Transverse colon (tissue), 4 donors: ENCODE measurements around the gene METTL13. TPM values are rescaled to one million over a fixed set of nuclear protein-coding genes. Genes with fewer than 3 reads are reported as not detected.

ENCODE experiments used
- DNase-seq: peaks from one replicate; pipeline ENCODE4 v3.0.0-alpha.2; 2019
- H3K27ac ChIP-seq, 4 donors: fragments of 200-600 bp; sonication (generic); 2 replicates each; pipeline ENCODE4 v1.5.1; 2016 to 2018; ENCODE audit warnings: inconsistent platforms in 4 of 4
- H3K27me3 ChIP-seq: fragments of 200-600 bp; sonication (generic); 2 replicates; pipeline ENCODE4 v1.5.1; 2017; ENCODE audit warnings: inconsistent platforms
- H3K36me3 ChIP-seq, 4 donors: fragments of 200-600 bp; sonication (generic); 2 replicates each; pipeline ENCODE4 v1.5.1; 2017 to 2019; ENCODE audit warnings: inconsistent platforms in 4 of 4
- H3K4me1 ChIP-seq, 4 donors: fragments of 200-600 bp; sonication (generic); 2 replicates each; pipeline ENCODE4 v1.5.1; 2017 to 2020; ENCODE audit warnings: inconsistent platforms in 4 of 4
- H3K4me3 ChIP-seq, 4 donors: fragments of 200-600 bp; sonication (generic); 1 replicate in 1 of 4; 2 replicates in 3 of 4; pipeline versions ENCODE4 v1.5.1 to v1.6.1; 2017 to 2019; ENCODE audit warnings: inconsistent platforms in 4 of 4
- H3K9me3 ChIP-seq, 2 donors: fragments of 200-600 bp; sonication (generic); 2 replicates each; pipeline ENCODE4 v1.5.1; 2017 to 2019; ENCODE audit warnings: inconsistent platforms in 2 of 2
- EP300 ChIP-seq: sonication (generic); formaldehyde crosslinking; IDR thresholded peaks from one replicate; pipeline ENCODE4 v1.6.1; 2017; ENCODE audit warnings: antibody characterized with exemption, low read depth
- POLR2A ChIP-seq: fragments of 450-650 bp; IDR thresholded peaks from one replicate; pipeline ENCODE4 v1.6.1; 2016; ENCODE audit warnings: antibody characterized with exemption, mild to moderate bottlenecking, moderate library complexity
- POLR2AphosphoS5 ChIP-seq, 3 donors: sonication (generic); formaldehyde crosslinking; IDR thresholded peaks; one replicate each; pipeline ENCODE4 v1.6.1; 2016; ENCODE audit warnings: antibody characterized with exemption in 3 of 3
- WGBS, 2 donors: methylation state at CpG; one replicate each; pipeline ENCODE4 v1.1.5; 2018; ENCODE audit warnings: low coverage in 1 of 2; 5-methylcytosine and 5-hydroxymethylcytosine counted together
- in situ Hi-C, 4 donors: fragments of 200-750 bp; cut with MboI; loops; one replicate each; pipeline versions ENCODE4 v1.15.0 to v1.15.1; 2017; ENCODE audit warnings: low sequenced_read_pairs in 3 of 4, low pct_ligation_motif_present in 1 of 4, low pct_unique_long_range_greater_than_20kb in 1 of 4
- intact Hi-C: fragments of 100-400 bp; cut with DNase I; formaldehyde crosslinking; loops from one replicate; pipeline ENCODE4 v1.15.1; 2023; ENCODE audit warnings: low total_unique reads
- total RNA-seq, 4 donors: library from RNA; depleted of rRNA; stranded (reverse); fragments of >200 nt; gene quantifications; one replicate each; pipeline ENCODE4 v1.1.0, GENCODE V29; 2016
- TF ChIP-seq, protein P1 (sequence below), 5 experiments: fragments of 200-600 bp in 3 of 5; fragments of 450-650 bp in 2 of 5; sonication (generic) in 3 of 5; IDR thresholded peaks; 1 replicate in 2 of 5; 2 replicates in 3 of 5; pipeline ENCODE4 v1.5.1; 2016 to 2017; ENCODE audit warnings: antibody characterized with exemption in 5 of 5, inconsistent platforms in 3 of 5, mild to moderate bottlenecking in 2 of 5, moderate library complexity in 1 of 5

METTL13 gene
- total RNA-seq, 4 donors from 2014 or later: 10.5 to 80.8 (median 25.8) TPM

GRCh38 chr1:171826973-171827372 is 45.5 kb downstream of the METTL13 start:
- Histone ChIP-seq H3K27ac (no peak overlapping the region), H3K4me3 (no peak overlapping the region), H3K9me3 (peaks cover 0 to 9% of the 10 kb centered on the region in 2 donors), H3K36me3 (no peaks in the 10 kb centered on the region), H3K27me3 (no peaks in the 10 kb centered on the region), H3K4me1 (no peaks in the 10 kb centered on the region)
- in situ Hi-C loops: no loop called here
- no peak for DNase-seq
- intact Hi-C loops: no loop called here
- 80% methylated on average over 1 of the region's 1 CpG; no CpG with 5 or more reads in 1 of the 2 donors for WGBS, 2 donors
- TF ChIP-seq POLR2A (no peak), EP300 (no peak), POLR2AphosphoS5 (IDR thresholded peaks at IDR 0.05) (no peak)
- TF ChIP-seq, protein P1, sequence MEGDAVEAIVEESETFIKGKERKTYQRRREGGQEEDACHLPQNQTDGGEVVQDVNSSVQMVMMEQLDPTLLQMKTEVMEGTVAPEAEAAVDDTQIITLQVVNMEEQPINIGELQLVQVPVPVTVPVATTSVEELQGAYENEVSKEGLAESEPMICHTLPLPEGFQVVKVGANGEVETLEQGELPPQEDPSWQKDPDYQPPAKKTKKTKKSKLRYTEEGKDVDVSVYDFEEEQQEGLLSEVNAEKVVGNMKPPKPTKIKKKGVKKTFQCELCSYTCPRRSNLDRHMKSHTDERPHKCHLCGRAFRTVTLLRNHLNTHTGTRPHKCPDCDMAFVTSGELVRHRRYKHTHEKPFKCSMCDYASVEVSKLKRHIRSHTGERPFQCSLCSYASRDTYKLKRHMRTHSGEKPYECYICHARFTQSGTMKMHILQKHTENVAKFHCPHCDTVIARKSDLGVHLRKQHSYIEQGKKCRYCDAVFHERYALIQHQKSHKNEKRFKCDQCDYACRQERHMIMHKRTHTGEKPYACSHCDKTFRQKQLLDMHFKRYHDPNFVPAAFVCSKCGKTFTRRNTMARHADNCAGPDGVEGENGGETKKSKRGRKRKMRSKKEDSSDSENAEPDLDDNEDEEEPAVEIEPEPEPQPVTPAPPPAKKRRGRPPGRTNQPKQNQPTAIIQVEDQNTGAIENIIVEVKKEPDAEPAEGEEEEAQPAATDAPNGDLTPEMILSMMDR (IDR thresholded peaks at IDR 0.05): no peak

DNA sequence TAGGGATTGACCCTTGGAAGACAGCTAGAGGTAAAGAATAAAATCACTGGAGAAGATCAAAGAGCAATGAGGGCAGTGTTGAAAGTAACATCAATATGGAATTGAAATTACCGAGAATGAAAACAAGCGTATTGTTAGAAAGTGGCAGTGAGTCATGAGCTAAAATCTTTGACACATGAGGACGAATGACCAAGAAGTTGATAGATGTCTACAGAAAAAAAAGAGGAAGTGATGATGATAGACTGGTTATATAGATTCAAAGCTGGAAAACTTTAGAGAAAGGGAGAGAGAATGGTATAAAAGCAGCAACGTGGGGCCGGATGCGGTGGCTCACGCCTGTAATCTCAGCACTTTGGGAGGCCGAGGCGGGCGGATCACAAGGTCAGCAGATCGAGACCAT is 47.3 kb downstream of the METTL13 start:
- DNase-seq: no peak
- no peak for TF ChIP-seq EP300
- TF ChIP-seq, protein P1 (IDR thresholded peaks at IDR 0.05): no peak
- no peak for TF ChIP-seq POLR2A
- no peak for TF ChIP-seq POLR2AphosphoS5 (IDR thresholded peaks at IDR 0.05)
- intact Hi-C loops (no loop called here), in situ Hi-C loops (no loop called here)
- no peak overlapping the region for H3K4me3 ChIP-seq
- no peaks in the 10 kb centered on the region for H3K36me3 ChIP-seq
- H3K27me3 ChIP-seq: no peaks in the 10 kb centered on the region
- peaks cover 0 to 9% of the 10 kb centered on the region in 2 donors for H3K9me3 ChIP-seq
- H3K4me1 ChIP-seq: no peaks in the 10 kb centered on the region
- 83 to 90% methylated on average over 9 to 11 of the region's 11 CpGs for WGBS, 2 donors
- no peak overlapping the region for H3K27ac ChIP-seq

- DNase-seq: no peak
- WGBS, 2 donors: 66 to 78% methylated on average over 3 to 4 of the region's 4 CpGs
- no peak for TF ChIP-seq POLR2AphosphoS5 (IDR thresholded peaks at IDR 0.05)
- no peak for TF ChIP-seq POLR2A
- TF ChIP-seq, protein P1 (IDR thresholded peaks at IDR 0.05): no peak
- no peak for TF ChIP-seq EP300
- intact Hi-C loops: no loop called here
- Histone ChIP-seq H3K4me3 (no peak overlapping the region), H3K9me3 (no peaks in the 10 kb centered on the region), H3K36me3 (no peaks in the 10 kb centered on the region), H3K27ac (no peak overlapping the region), H3K4me1 (no peaks in the 10 kb centered on the region), H3K27me3 (no peaks in the 10 kb centered on the region)
- in situ Hi-C loops: no loop called here
Measured at GRCh38 chr1:171833091-171833825, 51.8 kb downstream of the METTL13 start.

DNA sequence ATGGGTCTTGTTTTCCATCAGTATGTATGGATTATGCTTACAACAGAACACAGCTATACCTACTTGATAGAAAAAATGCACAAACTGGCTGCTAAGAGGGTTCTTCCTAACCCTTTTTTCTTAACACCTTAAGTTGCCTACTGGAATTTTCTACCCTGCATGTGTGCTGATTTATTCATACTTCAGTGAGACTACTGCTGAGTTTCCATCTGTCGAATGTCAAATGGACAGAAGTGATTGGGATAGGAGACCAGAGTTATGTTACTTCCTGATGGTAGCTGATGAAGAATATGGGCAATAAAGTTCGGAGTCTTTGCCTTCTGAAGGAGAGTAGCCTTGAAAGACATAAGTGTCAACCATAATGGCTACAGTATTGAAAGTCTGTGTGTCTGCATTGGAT is 53.4 kb downstream of the METTL13 start:
- in situ Hi-C loops: no loop called here
- WGBS, 2 donors: 85 to 86% methylated on average over 2 of the region's 2 CpGs
- H3K36me3 ChIP-seq: no peaks in the 10 kb centered on the region
- H3K4me3 ChIP-seq: no peak overlapping the region
- DNase-seq: no peak
- no peaks in the 10 kb centered on the region for H3K9me3 ChIP-seq
- no peak for TF ChIP-seq POLR2A
- no peaks in the 10 kb centered on the region for H3K27me3 ChIP-seq
- H3K27ac ChIP-seq: no peak overlapping the region
- intact Hi-C loops: no loop called here
- no peaks in the 10 kb centered on the region for H3K4me1 ChIP-seq

- TF ChIP-seq POLR2AphosphoS5 (IDR thresholded peaks at IDR 0.05) (no peak), EP300 (no peak), POLR2A (no peak)
- TF ChIP-seq, protein P1 (IDR thresholded peaks at IDR 0.05): no peak
- Histone ChIP-seq H3K27me3 (no peaks in the 10 kb centered on the region), H3K4me1 (no peaks in the 10 kb centered on the region), H3K4me3 (no peak overlapping the region), H3K9me3 (no peaks in the 10 kb centered on the region), H3K36me3 (no peaks in the 10 kb centered on the region), H3K27ac (no peak overlapping the region)
- in situ Hi-C loops: no loop called here
- DNase-seq: no peak
- intact Hi-C loops: no loop called here
Measured at GRCh38 chr1:171835891-171836290, 54.4 kb downstream of the METTL13 start.
